GM19043 (cell line): ENCODE results near the gene GORASP1.

Experiments used
- ATAC-seq: cut with Tn5 transposase; IDR thresholded peaks from one replicate; pipeline ENCODE4 v1.9.1; 2021; ENCODE audit warnings: low read depth; ENCODE audit not compliant: unreplicated experiment

GORASP1 gene

DNA sequence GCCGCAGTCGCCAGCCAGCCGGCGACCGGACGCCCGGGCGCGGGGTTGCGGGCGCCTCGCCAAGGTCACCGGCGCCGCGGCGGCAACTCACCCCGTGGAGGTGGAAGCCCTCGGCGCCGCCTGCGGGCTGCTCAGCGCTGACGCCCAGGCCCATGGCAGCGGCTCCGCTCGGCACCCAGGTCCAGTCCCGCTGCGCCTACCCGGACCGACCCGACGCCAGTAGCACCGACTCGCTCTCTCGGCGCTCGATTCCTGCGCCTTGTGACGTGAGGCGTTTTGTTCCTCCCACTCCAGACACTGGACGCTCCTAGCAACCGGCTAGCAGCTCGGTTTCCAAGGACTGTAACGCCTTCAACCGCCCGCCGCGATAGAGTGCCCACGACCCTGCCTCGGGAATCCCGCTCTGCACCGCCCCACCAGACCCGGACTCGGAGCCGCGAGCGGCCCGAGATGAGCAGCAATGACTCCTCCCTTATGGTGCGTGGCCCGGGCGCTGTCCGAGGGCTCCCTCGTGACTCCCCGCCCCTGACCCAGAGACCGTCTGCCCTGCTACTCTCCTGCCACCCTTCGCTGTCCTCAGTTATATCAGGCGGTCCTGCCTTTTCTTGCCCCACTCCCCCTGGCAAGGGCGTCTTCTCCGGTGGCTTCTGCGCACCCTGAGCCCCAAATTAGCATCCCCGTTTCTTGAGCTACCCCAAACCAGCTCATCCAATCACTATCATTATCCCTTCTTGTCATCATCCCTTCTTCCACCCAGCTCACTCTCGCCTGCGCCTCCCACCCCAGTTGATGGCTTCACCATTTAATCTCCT is at the start of gene GORASP1, which contains the start of gene TTC21A:
GORASP1 (minus strand) TSS at position 240 of the 812 bp plus-strand sequence; CDS start at position 154, 86 bp downstream.
TTC21A (plus strand) TSS at position 293 of the 812 bp plus-strand sequence; CDS start at position 451, 158 bp downstream.
- ATAC-seq: peak; percentile 31

DNA sequence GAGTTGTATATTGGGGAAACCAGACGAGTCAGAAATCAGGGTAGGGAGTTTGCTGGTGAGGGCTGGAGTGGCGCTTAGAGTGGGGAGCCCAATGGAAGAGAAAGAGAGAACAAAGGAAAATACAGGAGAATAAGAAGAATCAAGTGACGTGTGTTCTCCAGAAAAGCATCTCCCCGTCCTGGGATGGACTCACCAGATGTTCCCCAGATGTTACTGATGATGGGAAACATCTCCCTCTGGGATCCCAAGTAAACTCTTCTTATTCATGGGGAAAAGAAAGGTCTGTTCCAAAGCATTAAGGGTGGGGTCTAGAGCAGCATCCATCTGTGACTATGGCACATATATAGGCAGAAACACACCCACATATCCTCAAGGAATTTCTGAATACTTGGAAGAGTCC is 49.0 kb upstream of the GORASP1 start:
- no peak for ATAC-seq

DNA sequence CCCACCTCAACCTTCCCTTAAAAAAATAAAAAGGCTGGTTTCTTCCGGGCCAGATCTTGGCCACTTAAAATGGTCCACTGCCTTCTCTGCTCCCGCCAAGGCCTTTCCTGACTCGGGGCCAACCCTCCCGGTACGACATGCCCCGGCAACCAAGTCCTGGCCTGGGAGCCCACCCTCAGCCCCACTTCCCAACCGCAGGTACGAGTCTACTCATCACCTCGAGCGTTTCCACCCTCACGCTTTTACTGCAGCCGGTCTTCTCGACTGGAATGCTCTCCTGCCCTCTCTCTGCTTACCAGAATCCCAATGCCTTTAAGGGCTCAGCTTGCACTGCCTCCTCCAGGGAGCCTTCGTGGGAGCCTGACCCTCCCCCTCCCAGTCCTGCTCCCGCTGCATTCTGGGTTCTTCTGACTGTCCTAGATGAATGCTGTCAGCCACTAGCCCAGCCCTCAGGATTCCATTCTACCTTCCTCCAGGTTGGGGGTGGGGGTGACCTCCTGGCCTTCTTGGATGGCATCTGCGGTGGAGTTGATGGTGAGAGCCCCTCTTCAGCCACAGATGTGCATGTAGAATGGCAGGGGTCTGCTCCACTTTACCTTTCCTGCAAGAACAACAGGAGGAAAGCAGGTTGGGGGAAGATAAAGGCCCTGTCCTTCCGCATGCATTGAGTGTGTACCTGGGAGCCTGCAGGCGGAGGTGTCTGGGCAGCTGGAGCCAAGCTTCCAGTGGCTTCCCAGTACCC is 47.0 kb upstream of the GORASP1 start:
- ATAC-seq: no peak

DNA sequence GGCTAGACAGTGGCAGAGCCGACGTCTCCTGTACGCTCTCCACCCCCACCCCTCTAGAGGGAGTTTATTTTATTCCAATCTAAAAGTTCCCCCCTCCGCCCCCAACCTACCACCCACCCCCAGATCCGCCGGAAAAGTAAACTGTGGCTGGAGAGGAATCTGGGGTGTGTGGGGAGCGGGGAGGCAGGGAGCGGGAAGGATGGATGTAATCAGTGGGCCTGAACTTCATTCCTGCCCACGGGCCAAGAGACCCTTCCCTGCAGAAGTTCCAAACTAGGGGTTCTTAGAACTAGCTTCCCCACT is 46.5 kb upstream of the GORASP1 start:
- ATAC-seq: no peak

DNA sequence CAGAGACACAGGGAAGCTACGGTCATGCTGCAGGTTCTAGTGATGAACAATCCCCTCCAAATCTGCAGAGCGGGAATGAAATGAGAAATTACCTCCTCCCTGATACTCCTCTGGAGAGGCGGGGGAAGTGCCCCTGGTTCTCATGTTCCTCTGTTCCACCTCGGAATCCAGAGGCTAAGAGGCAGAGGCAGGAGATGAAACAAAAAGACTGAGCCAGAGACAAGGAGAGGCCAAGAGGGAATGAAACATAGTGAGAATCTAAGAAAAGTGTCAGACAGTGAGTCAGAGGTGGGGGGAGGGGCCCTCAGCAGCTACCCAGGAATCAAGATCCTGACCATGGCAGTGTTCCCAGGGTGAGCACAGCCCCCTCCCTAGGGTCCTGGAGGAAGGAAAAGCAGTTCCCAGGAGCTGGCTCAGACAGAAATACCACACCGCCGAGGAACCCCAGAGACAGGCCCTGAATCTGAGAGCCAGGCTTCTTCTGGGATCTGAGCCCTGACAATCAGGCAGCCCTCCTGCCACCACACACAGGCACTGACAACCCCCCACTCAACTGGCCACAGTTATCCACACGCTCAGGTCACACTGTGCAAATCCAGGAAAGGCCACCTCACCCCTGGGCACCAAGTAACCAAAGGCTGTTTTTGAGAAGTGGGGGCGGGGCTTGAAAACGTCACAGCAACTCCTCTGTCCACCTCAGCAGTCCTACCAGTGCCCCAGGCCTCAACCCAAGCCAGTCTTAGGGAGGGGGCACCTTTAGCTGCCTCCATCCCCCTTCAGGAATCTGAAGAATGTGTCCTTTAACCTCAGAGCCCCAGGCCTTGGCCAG is 43.6 kb upstream of the GORASP1 start:
- no peak for ATAC-seq

DNA sequence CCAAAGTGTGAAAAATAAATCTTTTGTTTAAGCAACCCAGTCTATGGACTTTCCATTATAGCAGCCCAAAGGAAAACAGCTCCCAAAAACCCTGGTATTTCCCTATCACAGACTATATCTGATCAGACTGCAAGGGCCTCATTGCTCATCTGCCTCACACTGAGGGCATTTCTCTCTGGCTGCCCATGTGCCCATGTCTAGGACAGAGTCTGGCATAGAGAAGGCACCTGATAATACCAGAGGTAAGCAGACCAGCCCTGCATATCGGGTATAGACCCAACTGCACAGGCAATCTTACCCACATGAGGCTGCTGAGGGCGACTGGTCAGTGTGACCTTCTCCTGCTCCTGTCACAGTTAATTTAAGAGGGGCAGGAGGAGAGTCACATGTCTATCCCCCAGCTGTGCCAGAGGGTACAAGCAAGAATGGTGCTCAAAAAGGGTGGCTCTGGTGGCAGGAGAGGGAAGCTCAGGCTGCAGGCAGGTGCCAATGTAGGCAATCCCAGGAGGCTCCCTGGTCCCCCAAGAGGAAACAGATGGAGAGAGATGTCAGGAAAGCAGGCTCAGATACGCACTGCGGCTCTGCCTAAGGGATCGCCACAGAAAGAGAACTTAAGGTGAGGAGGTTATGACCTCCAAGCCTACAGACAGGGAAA is 42.8 kb upstream of the GORASP1 start:
- ATAC-seq: no peak

DNA sequence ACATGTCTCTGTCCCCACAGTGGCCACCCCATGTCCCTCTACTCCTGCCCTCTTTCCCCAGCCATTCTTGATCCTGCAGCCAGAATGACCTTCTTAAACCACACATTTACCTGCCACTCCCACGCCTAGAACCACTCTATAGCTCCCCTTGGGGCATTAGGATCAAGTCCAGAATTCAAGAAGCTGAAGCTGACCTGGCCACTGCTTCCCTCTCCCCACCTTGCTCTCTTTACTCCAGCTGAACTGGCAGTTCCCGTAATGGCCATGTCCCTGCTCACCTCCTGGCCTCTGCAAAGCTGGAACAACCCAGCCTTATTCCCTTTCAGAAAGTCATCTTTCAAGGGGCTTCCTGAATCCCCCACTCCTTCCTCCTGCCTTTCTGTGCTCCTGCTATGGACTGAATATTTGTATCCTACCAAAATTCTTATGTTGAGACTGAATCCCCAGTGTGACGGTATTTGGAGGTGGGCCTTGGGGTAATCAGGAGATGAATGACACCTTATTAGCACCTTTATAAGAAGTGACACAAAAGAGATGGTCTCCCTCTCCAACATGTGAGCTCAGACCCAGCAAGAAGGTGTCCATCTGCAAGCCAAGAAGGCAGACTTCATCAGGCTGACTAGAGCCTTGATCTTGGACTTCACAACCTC is 42.2 kb upstream of the GORASP1 start:
- ATAC-seq: no peak

DNA sequence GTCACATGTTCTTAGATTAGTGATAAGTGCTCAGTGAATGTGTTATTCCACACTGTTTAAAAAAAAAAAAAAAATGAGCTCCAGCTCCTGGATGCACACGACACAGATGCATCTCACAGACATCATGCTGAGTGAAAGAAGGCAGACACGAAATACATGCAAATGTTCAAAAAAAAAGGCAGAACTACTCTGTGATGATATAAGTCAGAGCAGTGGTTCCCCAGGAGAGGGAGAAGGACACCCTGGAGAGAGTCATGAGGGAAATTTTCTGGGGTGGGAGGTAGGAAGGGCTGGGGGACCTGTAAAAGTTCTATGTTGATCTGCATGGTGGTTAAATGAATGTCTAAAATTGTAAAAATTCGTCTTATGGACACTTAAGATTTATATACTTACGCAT is 41.6 kb upstream of the GORASP1 start:
- no peak for ATAC-seq

DNA sequence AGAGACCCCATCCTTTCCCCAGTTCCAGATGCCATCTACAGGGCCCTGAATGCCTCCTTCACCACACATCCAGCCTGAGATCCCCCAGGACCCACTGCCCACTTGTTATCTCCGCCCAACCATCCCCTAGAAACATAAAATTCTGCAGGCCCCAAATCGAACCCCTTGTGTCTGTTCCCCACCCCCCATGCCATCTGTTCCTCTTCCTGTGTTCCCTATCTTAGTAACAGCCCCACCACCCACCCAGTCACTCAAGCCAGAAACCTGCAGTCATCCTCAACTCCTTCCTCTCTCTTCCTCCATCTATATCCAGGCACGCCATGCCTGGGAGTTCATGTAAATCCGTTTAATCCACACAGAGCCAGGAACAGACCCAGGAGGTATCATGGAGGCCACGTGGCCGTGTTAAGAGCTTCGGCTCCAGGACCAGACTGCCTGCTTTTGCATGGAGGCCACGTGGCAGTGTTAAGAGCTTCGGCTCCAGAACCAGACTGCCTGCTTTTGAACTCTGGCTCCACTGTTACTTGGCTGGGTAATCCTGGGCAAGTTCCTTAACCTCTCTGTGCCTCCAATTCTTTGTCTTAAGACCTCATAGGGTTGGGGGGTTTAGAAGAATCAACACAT is 41.1 kb upstream of the GORASP1 start:
- no peak for ATAC-seq

DNA sequence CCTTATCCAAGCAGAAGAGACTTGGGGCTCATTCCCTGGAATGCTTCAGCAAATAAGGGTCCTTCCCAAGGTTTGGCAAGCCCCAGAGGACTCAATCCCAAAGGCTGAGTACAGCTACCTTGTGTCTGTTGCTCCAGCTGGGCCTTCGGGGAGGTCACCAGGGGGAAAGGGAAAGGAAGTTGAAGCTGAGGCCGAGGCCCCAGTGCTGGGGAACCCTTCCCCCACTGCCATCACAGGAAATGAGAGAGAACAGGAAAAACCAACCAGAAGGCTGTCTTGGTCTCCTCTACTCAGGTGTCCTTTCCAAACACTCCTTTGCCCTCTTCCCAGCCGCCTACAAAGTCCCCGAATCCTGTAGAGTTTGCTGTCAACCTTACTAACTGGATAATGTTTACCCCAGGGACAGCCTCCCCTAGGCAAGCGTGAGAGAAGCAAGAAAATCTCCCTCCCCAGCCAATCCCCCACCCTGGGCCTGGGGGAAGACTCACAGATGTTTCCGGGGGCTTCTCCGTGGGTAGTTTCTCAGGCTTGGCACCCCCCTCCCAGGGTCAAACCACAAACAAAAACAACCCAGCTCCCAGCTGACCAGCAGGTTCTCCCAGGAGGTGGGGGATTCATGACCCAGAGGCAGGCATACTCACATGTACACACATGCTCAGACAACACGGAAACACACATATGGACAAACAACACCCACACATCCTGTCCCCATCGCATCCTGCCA is 40.4 kb upstream of the GORASP1 start:
- peak; percentile 36 for ATAC-seq

DNA sequence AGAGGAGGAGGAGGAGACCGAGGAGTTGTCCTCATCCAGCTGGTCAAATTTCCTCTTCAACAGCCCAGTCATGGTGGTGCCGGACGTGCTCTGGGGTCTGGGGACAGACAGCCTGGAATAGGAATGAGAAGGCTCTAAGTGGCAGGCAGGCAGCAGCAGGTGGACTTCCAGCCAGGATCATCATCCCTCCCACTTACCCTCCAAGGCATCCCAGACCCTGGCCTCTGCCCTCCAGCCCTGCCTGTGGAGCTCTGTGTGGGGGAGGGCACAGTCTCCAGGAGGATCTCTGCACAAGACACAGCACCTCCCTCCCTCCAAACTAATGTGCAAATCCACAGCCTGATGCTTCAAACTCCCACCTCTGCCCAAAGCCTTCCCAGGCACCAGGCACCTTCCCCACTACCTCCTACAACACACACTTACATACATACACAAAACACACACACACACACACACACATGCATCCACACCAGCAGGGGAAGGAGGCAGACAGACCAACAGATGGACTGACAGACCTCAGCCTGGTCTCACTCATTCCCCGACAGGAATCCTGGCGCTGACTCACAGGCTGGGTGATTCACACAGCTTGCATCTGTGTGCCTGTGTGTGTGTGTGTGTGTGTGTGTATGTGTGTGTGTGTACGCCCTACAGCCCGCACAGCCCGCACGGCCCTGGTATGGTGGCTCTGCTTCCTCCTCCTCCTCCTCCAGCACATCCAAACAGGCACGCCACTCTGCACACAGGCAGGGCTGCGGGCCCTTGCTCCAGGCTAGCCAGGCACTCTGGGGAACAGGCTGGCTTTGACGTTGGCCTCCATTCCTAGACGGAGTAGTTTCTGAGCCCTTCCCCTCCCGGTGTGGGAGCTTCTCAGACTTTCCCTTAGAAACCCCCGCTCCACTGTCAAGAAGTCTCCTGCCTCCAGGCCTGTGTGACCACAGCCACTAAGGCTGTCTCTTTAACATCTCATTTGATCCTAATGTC is 39.5 kb upstream of the GORASP1 start:
- ATAC-seq: peak; percentile 12

DNA sequence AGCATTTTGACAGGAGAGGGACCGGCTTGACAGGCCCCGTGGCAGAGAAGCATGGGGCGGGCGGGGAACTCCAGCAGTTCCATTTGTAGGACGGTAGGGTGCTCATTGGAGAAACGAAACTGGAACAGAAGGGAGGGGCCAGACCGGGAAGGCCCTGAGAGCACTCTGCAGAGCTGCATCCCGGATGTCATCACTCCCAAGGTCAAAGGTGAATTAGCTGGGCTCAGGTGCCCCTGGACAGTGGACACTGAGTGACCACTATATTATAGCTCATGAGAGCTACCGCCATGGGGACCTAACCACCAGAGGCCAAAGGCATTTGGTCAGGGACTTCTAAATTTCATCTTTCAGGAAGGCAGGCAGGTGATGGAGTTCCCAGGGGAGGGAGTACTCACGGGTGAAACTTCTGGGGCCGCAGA is 38.7 kb upstream of the GORASP1 start:
- no peak for ATAC-seq

DNA sequence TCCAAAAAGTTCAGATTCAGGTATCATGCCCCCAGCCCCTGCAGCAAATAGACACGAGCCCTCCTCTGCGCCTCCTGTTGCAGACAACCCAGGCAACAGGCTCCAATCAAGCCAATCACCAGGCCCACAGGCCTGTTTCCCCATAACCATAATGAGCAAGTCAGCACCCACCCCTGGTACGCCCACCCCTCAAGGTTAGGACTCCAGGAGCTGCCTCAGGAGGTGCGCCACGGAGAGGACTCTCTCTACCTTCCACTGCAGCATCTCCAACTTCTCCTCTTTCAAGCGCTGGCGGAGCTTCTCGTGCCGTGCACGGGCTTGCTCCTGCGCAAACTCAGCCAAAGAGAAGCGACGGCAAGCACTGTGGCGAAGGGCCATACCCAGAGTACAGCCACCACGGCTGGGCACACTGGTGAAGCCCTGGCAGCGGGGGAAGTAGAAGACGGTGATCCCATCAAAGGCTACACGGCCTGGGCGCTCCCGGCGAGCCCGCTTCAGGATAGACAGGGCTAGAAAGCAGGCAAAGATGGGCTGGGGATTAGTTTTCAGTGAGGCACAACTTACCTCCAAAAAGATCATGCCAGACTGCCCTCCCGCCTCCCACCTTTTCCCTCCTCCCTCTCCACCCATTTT is 37.4 kb upstream of the GORASP1 start:
- no peak for ATAC-seq

DNA sequence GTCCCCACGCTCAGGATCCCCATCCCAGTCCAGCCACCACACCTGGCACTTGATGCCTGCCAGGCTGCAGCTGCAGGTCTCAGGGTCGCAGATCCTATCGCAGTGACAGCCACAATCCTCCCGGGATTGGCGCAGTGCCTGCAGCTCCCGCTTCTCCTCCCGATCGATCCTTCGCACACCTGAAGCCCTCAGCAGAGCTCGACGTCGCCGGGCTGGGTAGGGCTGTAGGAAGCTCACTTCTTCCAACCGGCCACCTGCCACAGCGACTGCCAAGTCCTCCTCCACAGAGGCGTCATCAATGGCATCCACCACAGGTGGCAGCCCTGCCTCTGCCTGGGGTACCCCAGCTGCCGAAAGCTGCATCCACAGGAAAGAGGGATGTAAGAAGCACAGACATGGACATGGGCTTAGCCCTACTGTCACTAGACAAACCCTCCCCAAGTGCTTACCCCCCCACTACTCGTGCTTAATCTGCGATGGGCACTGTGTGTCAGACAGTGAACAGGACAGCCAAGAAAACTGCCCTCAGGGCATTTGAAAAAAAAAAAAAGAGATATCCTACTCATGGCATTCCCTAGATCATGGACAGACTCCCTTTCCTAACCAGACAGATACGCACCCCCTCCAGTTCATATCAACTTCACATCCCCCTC is 36.8 kb upstream of the GORASP1 start:
- ATAC-seq: no peak

DNA sequence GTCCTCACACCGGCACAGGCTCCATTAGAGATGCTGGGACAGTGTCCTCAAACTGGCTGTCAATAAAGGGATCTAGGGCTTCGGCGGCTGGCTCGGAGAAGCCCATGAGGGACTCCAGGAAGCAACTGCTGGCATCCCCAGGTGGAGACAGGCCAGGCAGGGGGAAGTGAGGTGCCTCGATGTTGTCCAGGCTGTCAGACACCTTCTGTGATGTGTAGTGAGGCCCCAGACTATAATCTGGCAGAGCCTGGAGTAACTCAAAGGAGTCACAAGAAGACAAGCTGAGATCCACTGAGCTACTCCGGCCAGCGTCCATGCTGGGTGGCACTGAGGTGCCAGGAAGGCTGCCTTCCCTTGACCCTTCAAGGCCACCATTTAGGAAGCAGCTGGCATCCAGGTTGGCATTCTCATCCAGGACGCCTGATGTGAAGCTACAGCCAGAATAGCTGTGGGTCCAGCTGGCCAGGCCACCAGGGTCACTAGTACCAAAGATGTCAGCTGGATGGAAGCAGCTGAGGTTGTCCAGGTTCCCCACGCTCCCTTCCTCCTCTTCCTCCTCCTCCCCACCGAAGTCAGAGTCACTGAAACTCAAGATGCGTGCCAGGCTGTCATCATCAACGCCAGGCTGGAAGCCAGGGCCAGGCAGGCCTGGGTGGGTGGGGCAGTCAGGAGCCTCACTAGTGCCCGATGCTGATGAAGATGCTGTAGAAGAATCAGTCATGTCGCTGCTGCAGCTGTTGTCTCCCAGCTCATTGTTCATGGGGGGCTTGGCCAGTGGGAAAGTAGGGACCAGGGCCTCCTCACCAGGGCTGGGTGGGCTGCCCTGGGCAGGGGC is 35.8 kb upstream of the GORASP1 start:
- no peak for ATAC-seq

DNA sequence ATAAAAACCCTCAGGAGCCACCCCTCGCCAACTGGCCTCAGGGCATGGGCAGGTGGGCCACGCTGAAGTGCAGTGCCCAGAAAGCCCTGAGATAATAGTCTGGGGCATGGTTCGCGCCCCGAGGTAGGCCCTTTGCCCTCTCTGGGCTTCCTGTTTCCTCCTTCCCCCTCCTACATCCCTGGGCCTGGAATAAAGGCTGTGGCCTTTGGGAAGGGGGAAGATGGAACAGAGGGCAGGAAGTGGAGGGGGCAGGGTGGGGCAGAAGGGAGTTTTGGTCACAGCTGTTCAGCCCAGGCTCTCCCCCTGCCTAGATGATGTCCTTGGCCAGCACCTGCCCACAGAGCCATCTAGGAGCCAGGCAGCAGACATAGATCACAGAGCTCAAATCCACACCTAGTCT is 34.6 kb upstream of the GORASP1 start:
- ATAC-seq: no peak
